Heart left ventricle (tissue), 16 donors: ENCODE measurements around the gene SREBF1. TPM values are rescaled to one million over a fixed set of nuclear protein-coding genes. Genes with fewer than 3 reads are reported as not detected.

ENCODE experiments used
- ATAC-seq, 4 donors: fragments of 200-7000 bp; cut with Tn5 transposase; one replicate each; pipeline ENCODE4 v1.9.1; 2020 to 2022; ENCODE audit warnings: moderate library complexity in 4 of 4, mild to moderate bottlenecking in 3 of 4, moderate number of reproducible peaks in 1 of 4
- DNase-seq, 5 donors: peaks; one replicate each; pipeline ENCODE4 v3.0.0-alpha.2; 2020
- H3K27ac ChIP-seq, 12 donors: fragments of 200-600 bp; sonication (generic) in 4 of 12; one replicate each; pipeline versions ENCODE4 v1.5.0 to v1.8.0; 2016 to 2022; ENCODE audit warnings: mild to moderate bottlenecking in 2 of 12
- H3K27me3 ChIP-seq, 9 donors: fragments of 200-600 bp; sonication (generic) in 2 of 9; one replicate each; pipeline versions ENCODE4 v1.5.1 to v1.8.0; 2016 to 2022; ENCODE audit warnings: mild to moderate bottlenecking in 3 of 9
- H3K36me3 ChIP-seq, 9 donors: fragments of 200-600 bp; sonication (generic) in 2 of 9; one replicate each; pipeline versions ENCODE4 v1.5.0 to v1.8.0; 2018 to 2022; ENCODE audit warnings: mild to moderate bottlenecking in 2 of 9
- H3K4me1 ChIP-seq, 12 donors: fragments of 200-600 bp; sonication (generic) in 4 of 12; one replicate each; pipeline versions ENCODE4 v1.5.0 to v1.8.0; 2016 to 2022; ENCODE audit warnings: mild to moderate bottlenecking in 3 of 12
- H3K4me3 ChIP-seq, 12 donors: fragments of 200-600 bp; sonication (generic) in 4 of 12; one replicate each; pipeline versions ENCODE4 v1.5.0 to v1.8.0; 2017 to 2022; ENCODE audit warnings: mild to moderate bottlenecking in 9 of 12, moderate library complexity in 4 of 12
- H3K9me3 ChIP-seq, 12 donors: fragments of 200-600 bp; sonication (generic) in 4 of 12; one replicate each; pipeline versions ENCODE4 v1.5.0 to v1.8.0; 2016 to 2022; ENCODE audit warnings: mild to moderate bottlenecking in 1 of 12
- POLR2A ChIP-seq, 2 donors: fragments of 450-650 bp; IDR thresholded peaks; one replicate each; pipeline ENCODE4 v1.6.1; 2017; ENCODE audit warnings: antibody characterized with exemption in 2 of 2, mild to moderate bottlenecking in 2 of 2, moderate library complexity in 2 of 2
- WGBS, 4 donors: extraction: QIAGEN DNeasy Blood & Tissue Kit in 2 of 4; methylation state at CpG; one replicate each; pipeline versions ENCODE4 v1.1.5 to v1.1.7; 2013 to 2018; 5-methylcytosine and 5-hydroxymethylcytosine counted together
- intact Hi-C, 10 donors: fragments of 100-400 bp; cut with DNase I; formaldehyde crosslinking; loops; one replicate each; pipeline versions ENCODE4 v1.11.1 to v1.14.2; 2022
- microRNA counts, 2 donors: library from miRNA; unstranded; fragments of <30 nt; microRNA quantifications; one replicate each; lab custom pipeline; 2016
- microRNA-seq, 4 donors: library from miRNA; unstranded; fragments of <30 nt; microRNA quantifications; one replicate each; pipeline versions ENCODE4 to v1.2.0, GENCODE V29; 2017 to 2020
- polyA plus RNA-seq, 2 donors: library from polyadenylated mRNA; stranded (reverse); fragments of 200-250 nt; gene quantifications; one replicate each; pipeline ENCODE4 v1.2.3, GENCODE V29; 2013
- total RNA-seq, 9 donors: library from RNA; depleted of rRNA in 2 of 9; stranded (reverse); fragments of >200 nt in 2 of 9; fragmentation: NEBNext Ultra II Directional in 3 of 9; extraction: Animal tissue kit (Norgen Biotek cat#: 25700) in 3 of 9; gene quantifications; one replicate each; pipeline versions ENCODE4 v1.1.0 to v1.2.4, GENCODE V29; 2016 to 2023
- TF ChIP-seq, protein P1 (sequence below), 12 donors: fragments of 200-600 bp; sonication (generic) in 4 of 12; IDR thresholded peaks; one replicate each; pipeline versions ENCODE4 v1.5.0 to v1.8.0; 2018 to 2022; ENCODE audit warnings: antibody characterized with exemption in 12 of 12, mild to moderate bottlenecking in 5 of 12
- donor health status: ischemic (EF 13 %, LVEDD 7.1; RV severe dilation, severe dysfunction).
- donor health status: healthy with polysubstance abuse.
- donor health status: DM: no; HTN: yes; CAD: no.
- donor health status: DM: no; HTN: no; CAD: no.
- donor health status: ischemic (EF 25% LVEDD 6.9; RV normal size, moderate dysfunction).
- donor health status: ischemic (EF 25% LVEDD 5.7; RV mildly dilated, moderate dysfunction).
- donor health status: healthy.
- donor health status: DM: yes; HTN: yes; CAD: no.
- donor health status: ischemic (EF 35%, LVEDD 5.7; RV mildly dilated, moderate dysfunction).
- donor health status: nonischemic (EF 11% LVEDD 7.7; RV severe dilation, severe dysfunction).
- donor health status: DM: yes; HTN: yes; CAD: no.
- donor health status: PGD.
- donor health status: ischemic (EF 29% LVEDD 5.4; RV normal size, mild dysfunction).
- donor health status: nonischemic (EF 23%, LVEDD 6.1; RV moderate dilation, normal function).

SREBF1 gene
- total and polyA plus RNA-seq, 11 donors: 12.8 to 55.2 (median 21.4) TPM

DNA sequence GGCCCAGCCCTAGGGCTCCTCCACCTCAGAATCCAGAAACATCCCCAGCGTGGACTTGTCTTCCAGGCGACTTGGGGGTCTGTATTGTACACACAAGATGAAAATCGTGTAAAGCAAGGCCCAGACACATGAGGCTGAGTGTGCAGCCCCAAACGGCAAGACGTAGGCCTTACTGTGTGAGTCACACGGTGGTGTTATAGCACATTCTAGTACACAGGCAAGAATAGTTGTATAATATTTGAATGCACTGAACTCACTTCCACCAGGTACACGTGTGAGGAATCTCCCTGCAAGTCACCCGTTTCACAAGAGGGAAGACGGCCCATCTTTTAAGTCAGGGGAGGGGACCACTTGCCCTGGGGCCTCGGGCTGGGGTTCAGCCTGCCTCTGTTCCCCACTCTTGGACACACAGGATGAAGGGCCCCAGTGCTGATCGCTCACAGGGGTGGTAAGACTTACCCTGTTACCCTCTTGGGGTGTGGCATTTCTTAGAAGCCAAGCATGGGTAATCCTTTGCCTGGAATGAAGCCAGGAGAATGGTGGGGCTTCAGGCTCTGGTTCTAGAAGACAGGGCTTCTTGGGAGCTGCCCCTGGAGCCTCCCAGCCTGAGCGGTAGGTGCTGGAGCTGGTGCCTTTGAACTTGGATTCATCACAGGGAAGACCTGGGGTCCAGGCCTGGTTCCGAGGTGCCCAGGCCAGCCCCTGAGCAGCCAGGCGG is 71.3 kb downstream of the SREBF1 start:
- no peak overlapping the region for H3K4me3 ChIP-seq
- H3K36me3 ChIP-seq: peaks cover 0 to 6% (median 0%) of the 10 kb centered on the region in 9 donors
- ATAC-seq (no peak), DNase-seq (no peak)
- 82 to 93% (median 88%) methylated on average over 9 to 14 of the region's 14 CpGs for WGBS, 4 donors
- no peaks in the 10 kb centered on the region for H3K27me3 ChIP-seq
- H3K27ac ChIP-seq: no peak overlapping the region
- peaks cover 11 to 77% (median 49%) of the 10 kb centered on the region in 12 donors for H3K4me1 ChIP-seq
- H3K9me3 ChIP-seq: no peaks in the 10 kb centered on the region
- TF ChIP-seq POLR2A (IDR thresholded peaks at IDR 0.05): no peak
- TF ChIP-seq, protein P1, sequence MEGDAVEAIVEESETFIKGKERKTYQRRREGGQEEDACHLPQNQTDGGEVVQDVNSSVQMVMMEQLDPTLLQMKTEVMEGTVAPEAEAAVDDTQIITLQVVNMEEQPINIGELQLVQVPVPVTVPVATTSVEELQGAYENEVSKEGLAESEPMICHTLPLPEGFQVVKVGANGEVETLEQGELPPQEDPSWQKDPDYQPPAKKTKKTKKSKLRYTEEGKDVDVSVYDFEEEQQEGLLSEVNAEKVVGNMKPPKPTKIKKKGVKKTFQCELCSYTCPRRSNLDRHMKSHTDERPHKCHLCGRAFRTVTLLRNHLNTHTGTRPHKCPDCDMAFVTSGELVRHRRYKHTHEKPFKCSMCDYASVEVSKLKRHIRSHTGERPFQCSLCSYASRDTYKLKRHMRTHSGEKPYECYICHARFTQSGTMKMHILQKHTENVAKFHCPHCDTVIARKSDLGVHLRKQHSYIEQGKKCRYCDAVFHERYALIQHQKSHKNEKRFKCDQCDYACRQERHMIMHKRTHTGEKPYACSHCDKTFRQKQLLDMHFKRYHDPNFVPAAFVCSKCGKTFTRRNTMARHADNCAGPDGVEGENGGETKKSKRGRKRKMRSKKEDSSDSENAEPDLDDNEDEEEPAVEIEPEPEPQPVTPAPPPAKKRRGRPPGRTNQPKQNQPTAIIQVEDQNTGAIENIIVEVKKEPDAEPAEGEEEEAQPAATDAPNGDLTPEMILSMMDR (IDR thresholded peaks at IDR 0.05): no peak
- intact Hi-C loops: no loop called here

- H3K4me3 ChIP-seq: no peak overlapping the region
- TF ChIP-seq, protein P1 (IDR thresholded peaks at IDR 0.05): no peak
- no peak for TF ChIP-seq POLR2A (IDR thresholded peaks at IDR 0.05)
- DNase-seq: no peak
- no peaks in the 10 kb centered on the region for H3K9me3 ChIP-seq
- no peaks in the 10 kb centered on the region for H3K27me3 ChIP-seq
- H3K36me3 ChIP-seq: peaks cover 0 to 6% (median 0%) of the 10 kb centered on the region in 9 donors
- 82 to 96% (median 86%) methylated on average over 5 of the region's 5 CpGs for WGBS, 4 donors
- no peak overlapping the region for H3K27ac ChIP-seq
- intact Hi-C loops: no loop called here
- peaks cover 0 to 77% (median 36%) of the 10 kb centered on the region in 12 donors for H3K4me1 ChIP-seq
- ATAC-seq: no peak
Measured at GRCh38 chr17:17763734-17764133, 73.1 kb downstream of the SREBF1 start.

GRCh38 chr17:17763136-17763535 is 73.7 kb downstream of the SREBF1 start:
- Histone ChIP-seq H3K4me1 (peaks cover 0 to 75% (median 30%) of the 10 kb centered on the region in 12 donors), H3K4me3 (no peak overlapping the region), H3K9me3 (no peaks in the 10 kb centered on the region), H3K36me3 (peaks cover 0 to 6% (median 0%) of the 10 kb centered on the region in 9 donors), H3K27ac (no peak overlapping the region), H3K27me3 (no peaks in the 10 kb centered on the region)
- no peak for TF ChIP-seq POLR2A (IDR thresholded peaks at IDR 0.05)
- TF ChIP-seq, protein P1 (IDR thresholded peaks at IDR 0.05): no peak
- ATAC-seq (peak in 1 of 4 donors; percentile 12), DNase-seq (peak in 1 of 5 donors; percentile 53)
- WGBS, 4 donors: 59 to 69% (median 65%) methylated on average over 8 to 9 of the region's 9 CpGs
- intact Hi-C loops: no loop called here

DNA sequence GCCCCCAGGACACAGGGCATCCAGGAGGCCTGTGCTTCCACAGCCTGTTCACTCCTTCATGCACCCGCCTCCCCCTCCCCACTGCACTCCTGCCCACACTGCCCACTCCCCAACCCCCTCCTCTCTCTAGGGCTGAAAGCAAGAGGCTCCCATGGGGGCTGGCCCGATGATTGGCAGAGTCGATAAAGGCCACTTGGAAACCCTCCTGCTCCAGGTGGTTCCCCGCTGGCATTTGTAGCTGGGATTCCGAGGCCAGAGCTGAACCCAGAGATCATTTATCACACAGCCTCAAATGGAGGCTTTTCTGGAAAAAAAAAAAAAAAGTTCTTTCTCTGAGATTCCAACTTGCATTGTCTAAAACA is 74.1 kb downstream of the SREBF1 start:
- peak in 1 of 5 donors; percentile 42 for DNase-seq
- Histone ChIP-seq H3K27me3 (no peaks in the 10 kb centered on the region), H3K36me3 (peaks cover 0 to 6% (median 0%) of the 10 kb centered on the region in 9 donors), H3K4me1 (peaks cover 0 to 75% (median 26%) of the 10 kb centered on the region in 12 donors), H3K4me3 (no peak overlapping the region), H3K9me3 (no peaks in the 10 kb centered on the region), H3K27ac (no peak overlapping the region)
- no peak for ATAC-seq
- intact Hi-C loops: no loop called here
- 42 to 52% (median 49%) methylated on average over 5 of the region's 5 CpGs for WGBS, 4 donors
- no peak for TF ChIP-seq POLR2A (IDR thresholded peaks at IDR 0.05)
- TF ChIP-seq, protein P1 (IDR thresholded peaks at IDR 0.05): no peak

MicroRNAs encoded within 50 kb of the gene (microRNA counts, 767-probe panel; counts per million panel counts)
- microRNA hsa-miR-33b-5p (lab: Ali Mortazavi, UCI): 0 to 71.6 counts per million in 2 donors

Small RNA genes lying within 50 kb of the gene (microRNA-seq; reads per million reads assigned to microRNA genes)
- gene MIR33B (1.5 to 7.7 (median 5.9) reads per million in 4 donors), gene MIR6777 (0 to 0.77 (median 0.40) reads per million in 4 donors)

Other genes with a start within 250 kb of the SREBF1 start
- gene PEMT, start 245.3 kb downstream of the SREBF1 start, total RNA-seq: 10 to 100 TPM; 15.7 to 41.0 (median 25.4) TPM
- gene PEMT, start 245.3 kb downstream of the SREBF1 start, polyA plus RNA-seq: 10 to 100 TPM; 25.0 to 42.2 TPM
- 10 to 100 TPM; 15.1 to 37.2 (median 20.8) TPM for gene RAI1, start 155.5 kb downstream of the SREBF1 start, total RNA-seq
- 10 to 100 TPM; 17.2 to 23.0 TPM for gene RAI1, start 155.5 kb downstream of the SREBF1 start, polyA plus RNA-seq
- 100 to 1,000 TPM; 210 to 345 (median 247) TPM for gene TOM1L2, start 135.4 kb upstream of the SREBF1 start, total RNA-seq
- 100 to 1,000 TPM; 122 to 129 TPM for gene TOM1L2, start 135.4 kb upstream of the SREBF1 start, polyA plus RNA-seq
- gene DRC3, start 135.9 kb upstream of the SREBF1 start, total RNA-seq: 1 to 10 TPM in 4 of 9 donors, under 1 TPM in 5; 0.42 to 3.7 (median 1.00) TPM
- gene DRC3, start 135.9 kb upstream of the SREBF1 start, polyA plus RNA-seq: 1 to 10 TPM in 1 of 2 donors, under 1 TPM in 1; 0.57 to 1.2 TPM
- 10 to 100 TPM; 25.6 to 46.2 (median 37.6) TPM for gene ATPAF2, start 202.2 kb upstream of the SREBF1 start, total RNA-seq
- gene ATPAF2, start 202.2 kb upstream of the SREBF1 start, polyA plus RNA-seq: 10 to 100 TPM; 29.6 to 51.4 TPM
- gene GID4, start 202.4 kb upstream of the SREBF1 start, total RNA-seq: 10 to 100 TPM; 15.3 to 27.7 (median 18.2) TPM
- 10 to 100 TPM in 1 of 2 donors, 1 to 10 TPM in 1; 8.0 to 19.8 TPM for gene GID4, start 202.4 kb upstream of the SREBF1 start, polyA plus RNA-seq